ENCODE measurements around the gene ROMO1. TPM values are rescaled to one million over a fixed set of nuclear protein-coding genes. Genes with fewer than 3 reads are reported as not detected.

Gene ROMO1
- total RNA-seq, 4 donors from 2014 or later: 215 to 328 (median 269) TPM

- TF ChIP-seq CTCF (IDR thresholded peaks at IDR 0.05; ENCODE audit: low read depth): no peak
These were observed 34.6 kb upstream of the ROMO1 start, which contains the start of the genes CPNE1 and RBM12 for GRCh38 chr20:35664466-35665206. Gene CPNE1 (minus strand): TSS chr20:35664900. CDS start chr20:35632923, 31,977 bp downstream. Gene RBM12 (minus strand): TSS chr20:35664900. CDS start chr20:35655322, 9,578 bp downstream.

GRCh38 chr20:35665949-35666288 is 33.3 kb upstream of the ROMO1 start:
- TF ChIP-seq CTCF (IDR thresholded peaks at IDR 0.05; ENCODE audit: low read depth): no peak

GRCh38 chr20:35669221-35669620 is 30.0 kb upstream of the ROMO1 start:
- no peak for TF ChIP-seq CTCF (IDR thresholded peaks at IDR 0.05; ENCODE audit: low read depth)

GRCh38 chr20:35669681-35670080 is 29.5 kb upstream of the ROMO1 start:
- no peak for TF ChIP-seq CTCF (IDR thresholded peaks at IDR 0.05; ENCODE audit: low read depth)

- no peak for TF ChIP-seq CTCF (IDR thresholded peaks at IDR 0.05; ENCODE audit: low read depth)
These were observed 25.3 kb upstream of the ROMO1 start for GRCh38 chr20:35673884-35674283.

GRCh38 chr20:35674921-35675320 is 24.3 kb upstream of the ROMO1 start:
- no peak for TF ChIP-seq CTCF (IDR thresholded peaks at IDR 0.05; ENCODE audit: low read depth)

- no peak for TF ChIP-seq CTCF (IDR thresholded peaks at IDR 0.05; ENCODE audit: low read depth)
These were observed 18.6 kb upstream of the ROMO1 start for GRCh38 chr20:35680452-35681183.

Data from subcutaneous adipose tissue (tissue), 4 donors.